ENCODE measurements around the gene SYS1.

- TF ChIP-seq REST (IDR thresholded peaks at IDR 0.05; ENCODE audit: insufficient replicate concordance, low read depth) (no peak), CTCF (IDR thresholded peaks at IDR 0.05; ENCODE audit: insufficient read depth, low read length) (no peak), SPI1 (IDR thresholded peaks at IDR 0.05; ENCODE audit: borderline replicate concordance, low read depth) (no peak), POLR2AphosphoS5 (IDR thresholded peaks at IDR 0.05; ENCODE audit: low read depth) (no peak)
These were observed 7.5 kb upstream of the SYS1 start for GRCh38 chr20:45355209-45356084.
